H4 (cell line): Measurements from ENCODE around the gene ACTR6. TPM values are rescaled to one million over a fixed set of nuclear protein-coding genes. Genes with fewer than 3 reads are reported as not detected.
"Not testable (repeated sequence)": the region's sequence is repeated elsewhere in the genome, so short reads cannot be mapped to it uniquely, and the experiment has no call there.

Source experiments
- DNase-seq: peaks from one replicate; pipeline ENCODE4 v3.0.0-alpha.2; 2015; ENCODE audit warnings: low spot score
- total RNA-seq: library from RNA; depleted of rRNA; stranded (reverse); fragments of >200 nt; shearing (Covaris generic); gene quantifications from 2 replicates; pipeline ENCODE4 v1.2.3, GENCODE V29; 2014

The ACTR6 gene
- total RNA-seq, 1 experiment from 2014 or later, result 24.6 TPM

DNA sequence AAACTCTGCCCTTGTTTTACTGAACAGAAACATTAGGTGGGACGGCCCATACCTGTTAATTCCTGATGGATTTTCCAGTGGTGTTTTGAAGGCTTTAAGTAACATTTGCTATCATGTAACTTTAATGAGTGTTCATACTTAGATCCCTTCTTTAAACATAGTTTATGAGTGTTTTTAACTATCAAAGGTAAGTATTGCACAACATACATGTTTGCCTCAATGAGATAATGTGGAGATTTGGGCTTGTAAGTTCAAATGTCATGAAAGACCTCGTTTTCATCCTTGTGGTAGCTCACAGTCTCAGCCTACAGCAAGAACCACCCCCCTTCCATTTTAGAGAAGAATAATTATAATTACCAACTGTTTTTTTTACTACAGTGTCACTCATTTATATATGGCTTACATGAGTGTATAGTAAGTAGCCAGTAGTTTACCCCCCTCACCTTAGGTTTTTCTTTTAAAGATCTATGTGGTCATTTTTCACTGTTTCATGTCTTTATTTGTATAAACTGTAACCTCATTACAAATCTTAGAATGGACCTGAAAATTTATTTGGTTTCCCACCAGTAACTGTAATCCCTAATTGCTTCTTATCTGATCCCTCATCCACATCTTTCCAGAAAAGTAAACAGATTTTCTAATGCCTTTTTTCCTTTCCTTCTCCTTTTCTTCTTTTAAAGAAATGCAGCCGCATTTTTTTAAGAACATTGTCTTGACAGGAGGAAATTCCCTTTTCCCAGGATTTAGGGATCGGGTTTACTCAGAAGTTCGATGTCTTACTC, 18.9 kb downstream of the ACTR6 start:
- DNase-seq, result no peak

DNA sequence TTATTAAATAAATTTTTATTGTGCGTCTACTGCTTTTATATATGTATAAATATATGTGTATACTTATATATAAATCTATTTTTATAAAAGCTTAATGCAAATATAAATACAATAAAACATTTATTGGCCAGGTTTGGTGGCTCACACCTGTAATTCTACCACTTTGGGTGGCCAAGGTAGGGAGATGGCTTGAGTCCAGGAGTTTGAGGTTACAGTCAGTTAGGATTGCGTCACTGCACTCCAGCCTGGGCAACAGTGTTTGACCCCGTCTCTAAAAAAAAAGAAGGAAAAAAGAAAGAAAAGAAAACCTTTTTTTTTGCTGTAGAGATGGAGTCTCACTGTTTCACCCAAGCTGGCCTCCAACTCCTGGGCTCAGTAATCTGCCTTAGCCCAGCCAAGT, 20.9 kb downstream of the ACTR6 start:
- DNase-seq, result no peak

DNA sequence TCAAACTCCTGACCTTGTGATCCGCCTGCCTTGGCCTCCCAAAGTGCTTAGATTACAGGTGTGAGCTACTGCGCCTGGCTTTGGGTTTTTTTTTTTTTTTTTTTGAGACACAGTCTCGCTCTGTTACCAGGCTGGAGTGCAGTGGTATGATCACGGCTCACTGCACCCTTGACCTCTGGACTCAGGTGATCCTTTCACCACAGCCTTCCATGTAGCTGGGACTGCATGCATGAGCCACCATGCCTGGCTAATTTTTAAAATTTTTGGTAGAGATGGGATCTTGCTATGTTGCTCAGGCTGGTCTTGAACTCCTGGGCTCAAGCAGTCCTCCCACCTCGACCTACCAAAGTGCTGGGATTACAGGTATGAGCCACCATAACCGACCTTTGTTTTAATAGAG, 21.6 kb downstream of the ACTR6 start:
- DNase-seq, result not testable (repeated sequence)

DNA sequence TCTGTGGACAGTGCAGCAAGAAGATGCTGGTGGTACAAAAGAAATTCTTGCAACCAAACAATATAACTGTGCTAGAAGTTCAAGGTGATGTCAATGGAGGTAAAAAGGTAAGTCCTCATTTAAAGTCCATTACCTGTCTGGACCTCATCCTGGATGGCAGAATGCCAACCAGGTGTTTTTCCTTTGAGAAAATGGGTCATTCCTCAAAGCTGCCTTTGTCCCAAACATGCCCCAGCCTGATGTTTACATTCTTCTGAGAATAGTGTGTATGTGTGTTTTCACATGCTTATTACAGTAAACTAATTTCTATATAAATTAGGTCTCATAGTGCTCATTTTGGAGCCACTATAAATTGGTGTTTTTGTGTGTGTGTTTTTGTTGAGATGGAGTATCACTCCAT, 24.9 kb downstream of the ACTR6 start:
- no peak for DNase-seq

DNA sequence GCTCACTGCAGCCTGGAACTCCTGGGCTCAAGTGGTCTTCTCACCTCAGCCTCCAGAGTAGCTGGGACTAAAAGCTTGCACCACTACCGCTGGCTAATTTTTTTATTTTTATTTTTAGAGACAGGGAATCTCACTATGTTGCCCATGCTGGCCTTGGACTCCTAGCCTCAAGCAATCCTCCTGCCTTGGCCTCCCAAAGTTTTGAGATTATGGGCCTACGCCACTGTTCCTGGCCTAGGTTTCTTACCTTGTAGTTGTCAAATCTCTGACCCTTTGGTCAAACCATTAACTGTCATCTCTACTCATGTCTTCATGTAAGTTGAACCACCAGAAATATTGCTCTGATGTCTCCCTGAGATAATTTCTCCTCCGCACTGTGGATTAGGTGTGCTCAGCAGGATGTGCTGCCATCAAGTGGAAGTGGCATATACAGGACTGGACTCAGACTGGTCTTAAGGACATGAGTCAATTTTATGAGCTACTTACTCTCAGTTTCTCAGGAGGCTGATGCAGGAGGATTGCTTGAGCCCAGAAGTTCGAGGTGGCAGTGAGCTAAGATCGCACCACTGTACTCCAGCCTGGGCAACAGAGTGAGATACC, 28.5 kb downstream of the ACTR6 start:
- peak; percentile 48 for DNase-seq

DNA sequence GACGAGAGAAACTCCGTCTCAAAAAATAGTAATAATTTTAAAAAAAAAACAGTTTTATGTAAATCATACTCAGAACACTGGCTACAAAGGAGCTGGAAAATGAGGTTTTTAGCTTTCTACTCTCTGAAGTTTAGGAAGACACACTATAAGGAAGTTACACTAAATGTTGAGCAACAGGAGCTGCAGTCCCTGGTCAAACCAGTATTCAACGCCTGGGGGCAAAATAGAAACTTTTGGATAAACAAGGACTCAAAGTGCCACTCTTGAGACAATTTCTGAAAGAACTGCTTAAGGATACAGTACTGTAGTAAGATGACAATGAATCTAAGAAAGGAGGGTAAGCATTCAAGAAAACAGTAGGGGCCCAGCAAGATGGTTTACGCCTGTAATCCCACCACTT, 29.3 kb downstream of the ACTR6 start:
- no peak for DNase-seq

DNA sequence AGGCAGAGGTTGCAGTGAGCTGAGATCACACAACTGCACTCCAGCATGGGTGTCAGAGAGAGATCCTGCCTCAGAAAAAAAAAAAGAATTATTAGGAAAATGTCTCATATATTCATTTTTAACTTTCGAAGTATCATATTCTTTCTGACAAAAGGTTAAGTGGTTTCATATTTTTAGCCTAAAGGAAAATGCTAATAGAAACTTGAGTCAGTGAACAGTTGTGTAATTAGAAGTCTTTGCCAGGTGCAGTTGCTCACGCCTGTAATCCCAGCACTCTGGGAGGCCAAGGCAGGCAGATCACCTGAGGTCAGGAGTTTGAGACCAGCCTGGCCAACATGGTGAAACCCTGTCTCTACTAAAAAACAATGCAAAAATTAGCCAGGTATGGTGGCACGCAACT, 31.3 kb downstream of the ACTR6 start:
- DNase-seq, result not testable (repeated sequence)

DNA sequence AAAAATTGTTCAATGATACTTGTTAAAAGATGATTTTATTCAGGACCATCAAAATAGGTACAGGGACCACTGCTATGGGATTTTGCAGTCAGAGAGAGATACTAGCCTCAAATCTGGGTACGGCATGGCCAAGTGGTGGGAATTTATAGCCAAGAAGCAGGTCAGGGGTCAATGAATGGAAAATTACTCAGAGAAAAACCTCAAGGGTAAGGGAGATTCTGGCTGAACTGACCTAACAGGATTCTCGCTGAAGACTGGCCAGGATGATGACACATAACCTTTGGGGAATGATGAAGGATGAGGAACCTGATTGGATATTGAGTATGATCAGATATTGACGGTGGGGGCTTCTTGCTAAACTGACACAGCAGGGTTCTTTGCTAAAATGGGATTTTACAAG, 33.6 kb downstream of the ACTR6 start:
- peak; percentile 6 for DNase-seq

DNA sequence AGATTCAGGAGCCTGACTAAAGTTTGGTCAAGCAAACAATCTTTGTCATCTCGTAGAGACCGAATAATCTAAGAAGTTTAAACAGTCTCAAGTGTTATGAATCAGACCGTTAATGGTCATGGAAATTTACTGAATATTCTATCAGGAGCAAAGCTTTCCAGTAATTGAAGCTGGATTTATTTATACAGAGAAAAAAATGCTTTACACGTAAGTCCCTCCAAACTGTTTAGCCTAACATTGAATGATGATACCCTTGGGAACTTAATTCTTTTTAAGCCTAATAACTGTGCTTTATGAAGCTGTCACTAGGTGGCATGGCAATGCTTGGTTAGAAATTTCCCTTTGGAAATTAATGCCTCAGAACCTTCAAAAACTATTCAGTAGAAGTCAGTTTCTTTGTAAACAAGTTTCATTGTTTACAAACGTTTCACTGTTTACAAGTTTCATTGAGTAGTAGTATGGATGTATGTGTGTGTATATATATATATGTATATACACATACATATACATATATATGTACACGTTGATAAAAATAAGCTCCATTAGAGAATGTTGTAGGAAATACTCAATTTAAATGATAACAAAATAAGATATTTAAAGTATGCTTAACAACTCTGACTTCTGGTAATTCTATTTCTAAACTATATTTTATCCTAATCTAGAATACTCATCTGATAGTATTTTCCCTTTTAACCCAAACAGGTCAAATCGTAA, 34.1 kb downstream of the ACTR6 start:
- peak; percentile 52 for DNase-seq

DNA sequence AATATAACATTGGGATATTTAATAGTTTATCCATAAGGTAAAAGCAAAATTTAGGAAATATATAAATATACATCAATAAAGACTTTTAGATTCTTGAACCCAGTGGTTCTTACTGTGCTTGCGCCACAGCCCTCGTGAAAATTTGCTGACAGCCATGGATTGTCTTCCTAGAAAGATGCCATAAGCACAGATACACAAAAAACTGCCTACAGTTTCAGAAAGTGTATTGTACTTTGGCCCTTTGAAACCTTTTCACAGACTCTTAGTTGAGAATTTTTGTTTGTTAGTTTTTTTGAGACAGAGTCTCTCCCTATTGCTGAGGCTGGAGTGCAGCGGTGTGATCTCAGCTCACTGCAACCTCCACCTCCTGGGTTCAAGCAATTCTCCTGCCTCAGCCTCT, 38.2 kb downstream of the ACTR6 start:
- no peak for DNase-seq

DNA sequence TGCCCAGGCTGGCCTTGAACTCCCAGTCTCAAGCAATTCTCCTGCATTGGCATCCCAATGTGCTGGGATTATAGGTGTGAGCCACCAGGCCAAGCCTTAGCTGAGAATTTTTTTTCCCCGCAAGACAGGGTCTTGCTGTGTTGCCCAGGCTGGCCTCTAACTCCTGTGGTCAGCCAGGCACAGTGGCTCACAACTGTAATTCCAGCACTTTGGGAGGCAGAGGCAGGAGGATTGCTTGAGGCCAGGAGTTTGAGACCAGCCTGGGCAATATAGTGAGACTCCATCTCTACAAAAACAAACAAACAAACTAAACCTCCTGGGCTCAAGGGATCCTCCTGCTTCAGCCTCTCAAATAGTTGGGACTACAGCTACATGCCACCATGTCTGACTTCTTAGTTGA, 39.0 kb downstream of the ACTR6 start:
- DNase-seq, result no peak

DNA sequence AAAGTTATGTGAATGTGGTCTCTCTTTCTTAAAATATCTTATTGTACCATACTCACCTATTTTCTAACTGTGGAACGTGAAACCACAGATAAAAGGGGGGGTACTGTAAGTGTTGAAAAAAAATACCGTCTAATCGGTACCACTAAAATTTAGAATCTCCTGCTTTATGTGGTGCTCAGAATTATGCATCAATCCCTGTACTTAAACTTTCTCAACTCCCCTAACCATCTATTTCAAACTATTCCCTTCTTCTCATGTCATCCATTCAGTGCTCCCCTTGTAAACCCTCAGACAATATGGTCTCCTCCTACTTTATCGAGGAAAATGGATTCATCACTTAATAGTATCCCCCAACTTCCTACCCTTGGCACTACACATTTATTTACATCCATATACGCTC, 42.5 kb downstream of the ACTR6 start:
- DNase-seq, result no peak

DNA sequence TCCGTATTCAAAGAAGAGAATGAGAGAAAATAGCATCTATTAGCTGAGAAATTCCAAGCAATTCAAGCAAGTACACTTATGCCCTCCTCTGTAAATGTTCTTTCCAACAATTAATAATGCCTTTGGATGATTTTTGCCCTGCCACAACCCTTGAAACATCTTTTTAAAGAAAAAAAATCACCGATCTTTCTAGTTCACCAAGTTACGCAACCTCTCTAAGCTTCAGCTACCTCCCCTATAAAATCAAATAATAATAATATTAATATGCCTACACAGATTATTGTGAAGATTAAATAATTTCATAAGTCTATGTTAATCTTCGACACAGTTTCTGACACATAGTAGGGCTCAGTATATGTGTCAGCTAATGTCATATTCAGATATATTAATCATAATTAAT, 47.1 kb downstream of the ACTR6 start:
- no peak for DNase-seq

DNA sequence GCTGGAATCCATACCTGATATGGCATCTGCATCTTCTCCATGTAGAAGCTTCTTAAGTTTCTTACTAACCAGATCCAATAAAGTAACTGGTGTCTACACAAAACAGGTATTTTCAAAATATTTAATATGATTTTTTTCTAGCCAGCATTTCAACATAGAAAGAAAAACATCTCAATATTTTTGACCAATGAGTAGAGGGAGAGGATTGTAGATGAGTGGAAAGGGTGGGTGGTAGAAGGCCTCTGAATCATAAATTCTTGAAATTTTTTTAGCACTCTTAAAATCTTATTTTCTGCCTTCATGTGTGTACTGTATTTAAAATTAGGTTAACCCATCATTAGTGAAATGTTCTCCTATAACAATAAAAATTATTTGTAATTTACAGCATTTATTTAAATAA, 48.3 kb downstream of the ACTR6 start:
- no peak for DNase-seq

DNA sequence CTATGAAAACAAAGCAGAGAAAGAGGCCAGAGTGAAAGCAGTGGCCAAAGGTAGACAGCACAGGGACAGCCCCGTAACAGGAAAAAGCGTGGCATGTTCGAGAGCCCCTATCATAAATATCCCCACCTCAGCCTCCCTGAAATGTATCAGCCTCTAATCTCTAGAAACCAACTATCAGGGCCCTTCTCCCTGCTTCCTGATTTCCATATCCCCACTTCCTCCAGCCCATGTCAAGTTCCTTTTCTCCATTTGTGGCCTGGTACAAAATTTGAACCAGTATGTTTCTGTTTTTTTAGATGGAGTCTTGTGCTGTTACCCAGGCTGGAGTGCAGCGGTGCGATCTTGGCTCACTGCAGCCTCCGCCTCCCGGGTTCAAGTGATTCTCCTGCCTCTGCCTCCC, 49.3 kb downstream of the ACTR6 start:
- no peak for DNase-seq

DNA sequence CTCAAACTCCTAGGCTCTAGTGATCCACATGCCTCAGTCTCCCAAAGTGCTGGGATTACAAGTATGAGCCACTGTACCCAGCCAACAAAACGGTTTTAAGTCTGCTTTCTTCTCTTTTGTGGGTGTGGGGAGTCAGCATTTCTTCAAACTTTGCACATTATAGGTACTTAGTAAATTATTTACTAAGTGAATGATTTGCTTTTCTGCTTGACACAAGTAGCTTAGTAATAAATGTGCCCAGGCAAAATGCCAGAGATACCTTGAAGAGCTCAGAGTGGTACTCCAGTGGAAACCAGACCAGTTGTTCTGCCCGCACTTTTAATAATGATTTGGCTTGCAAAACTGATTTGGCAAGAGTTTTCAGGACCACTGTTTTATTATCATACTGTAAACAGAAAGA, 51.3 kb downstream of the ACTR6 start:
- DNase-seq, result no peak

DNA sequence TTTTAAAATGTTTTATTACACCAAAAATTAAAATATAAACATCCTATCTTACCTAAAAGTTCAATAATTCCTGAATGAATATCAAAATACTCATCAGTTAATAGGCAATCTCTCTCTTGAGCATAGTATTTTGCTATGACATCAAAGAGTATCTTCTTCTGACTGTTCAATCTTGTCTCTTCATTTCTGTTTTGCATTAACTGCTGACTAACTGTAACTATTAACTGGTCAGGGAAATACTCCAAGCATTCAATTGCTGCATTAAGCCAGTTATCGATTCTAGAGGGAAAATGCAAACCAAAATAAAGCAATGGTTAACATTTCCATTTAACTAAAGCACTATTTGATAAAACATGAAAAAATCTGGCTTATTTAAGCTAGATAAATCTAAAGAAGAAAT, 52.8 kb downstream of the ACTR6 start:
- DNase-seq, result no peak

DNA sequence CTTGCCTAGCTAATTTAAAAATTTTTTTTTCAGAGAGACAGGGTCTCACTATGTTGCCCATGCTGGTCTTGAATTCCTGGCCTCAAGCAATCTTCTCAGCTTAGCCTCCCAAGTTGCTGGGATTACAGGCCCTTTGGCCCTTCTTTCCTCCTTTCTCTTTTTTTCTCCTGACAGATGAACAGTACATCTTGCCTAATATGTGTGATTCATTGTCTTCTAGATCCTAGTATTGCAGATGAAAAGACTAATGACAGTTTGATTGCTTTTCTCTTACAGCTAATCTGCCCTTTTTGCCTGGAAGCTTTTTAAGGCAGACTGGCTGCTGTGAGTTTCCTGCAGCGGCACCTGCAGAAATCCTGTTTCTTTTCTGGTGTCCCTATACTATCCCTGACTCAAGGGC, 54.3 kb downstream of the ACTR6 start:
- DNase-seq, result no peak

DNA sequence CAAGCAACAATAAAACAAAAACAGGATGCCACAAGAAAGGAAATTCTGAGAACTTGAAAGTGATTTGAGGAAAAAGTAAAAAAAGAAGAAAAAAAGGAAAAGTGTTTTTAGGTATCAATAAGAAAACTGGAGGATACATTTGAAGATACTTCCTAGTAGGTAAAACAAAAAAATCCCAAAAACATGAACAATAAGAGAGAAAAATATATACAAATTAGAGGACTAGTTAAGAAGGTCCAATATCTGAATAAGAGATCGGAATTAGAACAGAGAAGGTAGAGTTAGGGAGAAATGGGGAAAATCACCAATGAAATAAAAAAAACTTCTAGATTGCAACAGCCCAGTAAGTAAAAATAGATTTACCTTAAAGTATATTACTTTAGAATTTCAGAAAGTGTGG, 57.5 kb downstream of the ACTR6 start:
- DNase-seq, result no peak

DNA sequence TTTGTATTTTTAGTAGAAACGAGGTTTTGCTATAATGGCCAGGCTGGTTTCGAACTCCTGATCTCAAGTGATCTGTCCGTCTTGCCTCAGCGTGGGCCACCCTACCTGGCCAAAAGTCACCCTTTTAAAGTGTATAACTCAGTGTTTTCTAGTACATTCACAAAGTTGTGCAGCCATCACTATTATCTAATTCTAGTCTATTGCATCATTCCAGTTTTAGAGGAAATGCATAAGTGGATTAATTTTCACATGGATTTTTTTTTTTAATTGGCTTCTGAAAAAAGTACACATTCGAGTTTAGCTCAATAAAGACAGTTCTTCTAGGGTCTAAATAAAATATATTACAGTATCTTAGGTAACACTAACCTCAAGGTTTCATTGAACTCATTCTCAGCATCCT, 62.5 kb downstream of the ACTR6 start:
- no peak for DNase-seq

DNA sequence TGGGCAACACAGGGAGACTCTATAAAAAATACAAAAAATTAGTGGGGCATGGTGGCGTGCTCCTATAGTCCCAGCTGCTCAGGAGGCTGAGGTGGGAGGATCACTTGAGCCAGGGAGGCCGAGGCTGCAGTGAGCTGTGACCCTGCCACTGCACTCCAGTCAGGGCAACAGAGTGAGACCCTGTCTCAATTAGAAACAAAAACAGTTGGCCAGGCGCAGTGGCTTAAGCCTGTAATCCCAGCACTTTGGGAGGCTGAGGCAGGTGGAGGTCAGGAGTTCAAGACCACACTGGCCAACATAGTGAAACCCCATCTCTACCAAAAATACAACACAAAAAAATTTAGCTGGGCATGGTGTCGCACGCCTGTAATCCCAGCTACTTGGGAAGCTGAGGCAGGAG, 64.5 kb downstream of the ACTR6 start:
- not testable (repeated sequence) for DNase-seq

DNA sequence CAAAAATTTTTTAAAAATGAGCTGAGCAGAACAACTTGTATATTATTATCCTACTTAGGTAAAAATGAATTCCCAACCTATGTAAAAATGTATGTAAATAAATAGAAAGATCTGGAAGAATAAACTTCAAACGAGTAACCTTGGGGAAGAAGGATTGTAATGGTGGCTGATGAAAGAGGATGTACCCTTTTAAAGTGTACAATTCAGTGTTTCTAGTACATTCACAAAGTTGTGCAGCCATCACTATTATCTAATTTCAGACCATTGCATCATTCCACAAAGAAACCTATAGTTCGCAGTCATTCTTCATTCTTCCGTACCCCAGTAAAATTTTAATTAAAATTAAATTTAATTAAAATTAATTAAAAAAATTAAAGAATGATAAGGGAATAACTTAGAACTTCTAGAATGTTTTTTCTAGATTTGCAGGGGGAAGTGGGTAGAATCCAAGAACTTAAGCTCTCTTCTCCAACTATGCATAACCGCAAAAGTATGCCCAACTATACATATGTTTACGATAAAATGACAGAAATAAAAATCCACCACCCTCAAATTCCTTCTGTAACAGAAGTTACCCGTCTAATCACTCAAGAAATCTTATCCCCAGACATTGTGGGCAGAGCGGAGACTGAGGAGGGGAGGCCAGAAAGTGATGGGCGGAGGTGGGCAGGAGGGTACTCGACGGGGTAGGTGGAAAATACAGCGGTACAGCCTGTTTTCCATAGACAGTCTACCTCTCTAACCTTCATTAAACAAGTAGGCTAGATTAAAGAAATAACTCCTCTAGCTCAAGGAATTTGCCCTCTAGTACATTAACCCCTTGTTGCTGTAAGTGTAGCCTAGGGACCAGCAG, 65.3 kb downstream of the ACTR6 start:
- no peak for DNase-seq

DNA sequence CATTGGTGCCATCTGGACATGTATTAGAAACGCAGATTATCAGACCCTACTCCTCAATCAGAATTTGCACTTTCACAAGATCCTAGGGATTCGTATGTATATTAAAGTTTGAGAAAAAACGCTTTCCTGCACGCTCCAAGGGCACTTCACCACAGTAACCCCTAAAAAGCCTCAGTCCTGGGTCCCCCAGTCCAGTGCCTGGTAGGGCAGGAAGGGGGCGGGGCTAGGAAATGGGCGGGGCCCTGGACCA, 65.9 kb downstream of the ACTR6 start:
- DNase-seq, result no peak
